Lung (tissue), 12 donors: ENCODE measurements around the gene FRZB. TPM values are rescaled to one million over a fixed set of nuclear protein-coding genes. Genes with fewer than 3 reads are reported as not detected.

ENCODE experiments used
- ATAC-seq: fragments of 200-7000 bp; cut with Tn5 transposase; one replicate; pipeline ENCODE4 v1.9.1; 2020; ENCODE audit warnings: moderate number of reproducible peaks; ENCODE audit not compliant: insufficient read depth, low FRiP score
- DNase-seq, 3 donors: peaks; one replicate each; pipeline ENCODE4 v3.0.0-alpha.2; 2013 to 2017
- H3K27ac ChIP-seq, 2 donors: one replicate each; pipeline ENCODE4 v1.5.1; 2013; ENCODE audit warnings: mild to moderate bottlenecking in 2 of 2, moderate library complexity in 2 of 2, control low read depth in 1 of 2, inconsistent platforms in 1 of 2, low read depth in 1 of 2, low read length in 1 of 2
- H3K27me3 ChIP-seq, 3 donors: one replicate each; pipeline ENCODE4 v1.5.1; 2013; ENCODE audit warnings: low read length in 2 of 3; ENCODE audit not compliant: control insufficient read depth in 3 of 3, insufficient read depth in 3 of 3
- H3K36me3 ChIP-seq, 4 donors: one replicate each; pipeline ENCODE4 v1.5.1; 2013; ENCODE audit warnings: low read length in 4 of 4, mild to moderate bottlenecking in 1 of 4, moderate library complexity in 1 of 4; ENCODE audit not compliant: control insufficient read depth in 4 of 4, insufficient read depth in 4 of 4
- H3K4me1 ChIP-seq, 5 donors: one replicate each; pipeline ENCODE4 v1.5.1; 2013; ENCODE audit warnings: low read length in 5 of 5, mild to moderate bottlenecking in 2 of 5, moderate library complexity in 1 of 5; ENCODE audit not compliant: control insufficient read depth in 5 of 5, insufficient read depth in 5 of 5
- H3K4me3 ChIP-seq: one replicate; pipeline ENCODE4 v1.5.1; 2013; ENCODE audit warnings: mild to moderate bottlenecking, control low read depth, moderate library complexity
- H3K9ac ChIP-seq, 2 donors: one replicate each; pipeline ENCODE4 v1.5.1; 2013; ENCODE audit warnings: low read length in 2 of 2, control low read depth in 1 of 2; ENCODE audit not compliant: insufficient read depth in 1 of 2
- H3K9me3 ChIP-seq, 4 donors: one replicate each; pipeline ENCODE4 v1.5.1; 2013; ENCODE audit warnings: low read length in 3 of 4, mild to moderate bottlenecking in 1 of 4, moderate library complexity in 1 of 4; ENCODE audit not compliant: control insufficient read depth in 4 of 4, insufficient read depth in 3 of 4
- WGBS, 2 donors: extraction: QIAGEN DNeasy Blood & Tissue Kit; methylation state at CpG; one replicate each; pipeline ENCODE4 v1.1.7; 2013; 5-methylcytosine and 5-hydroxymethylcytosine counted together
- polyA plus RNA-seq, 2 donors: library from polyadenylated mRNA; stranded (reverse); fragments of 200-250 nt; gene quantifications; one replicate each; pipeline ENCODE4 v1.2.1, GENCODE V29; 2013
- total RNA-seq, 2 donors: library from RNA; depleted of rRNA in 1 of 2; stranded (reverse); fragments of >200 nt in 1 of 2; gene quantifications; one replicate each; pipeline ENCODE4 v1.2.1, GENCODE V29; 2014 to 2021
- TF ChIP-seq, protein P1 (sequence below): IDR thresholded peaks from 2 replicates; pipeline ENCODE4 v1.5.1; 2012; ENCODE audit warnings: mild to moderate bottlenecking; ENCODE audit errors: control extremely low read depth, extremely low read depth
- donor health status: control.
- donor health status: control.
- donor health status: Bipolar disorder and iron deficiency.
- donor health status: healthy.
- donor health status: DM: yes; HTN: yes; CAD: no.

FRZB gene
- total and polyA plus RNA-seq, 4 donors: 0.19 to 7.4 (median 1.6) TPM

DNA sequence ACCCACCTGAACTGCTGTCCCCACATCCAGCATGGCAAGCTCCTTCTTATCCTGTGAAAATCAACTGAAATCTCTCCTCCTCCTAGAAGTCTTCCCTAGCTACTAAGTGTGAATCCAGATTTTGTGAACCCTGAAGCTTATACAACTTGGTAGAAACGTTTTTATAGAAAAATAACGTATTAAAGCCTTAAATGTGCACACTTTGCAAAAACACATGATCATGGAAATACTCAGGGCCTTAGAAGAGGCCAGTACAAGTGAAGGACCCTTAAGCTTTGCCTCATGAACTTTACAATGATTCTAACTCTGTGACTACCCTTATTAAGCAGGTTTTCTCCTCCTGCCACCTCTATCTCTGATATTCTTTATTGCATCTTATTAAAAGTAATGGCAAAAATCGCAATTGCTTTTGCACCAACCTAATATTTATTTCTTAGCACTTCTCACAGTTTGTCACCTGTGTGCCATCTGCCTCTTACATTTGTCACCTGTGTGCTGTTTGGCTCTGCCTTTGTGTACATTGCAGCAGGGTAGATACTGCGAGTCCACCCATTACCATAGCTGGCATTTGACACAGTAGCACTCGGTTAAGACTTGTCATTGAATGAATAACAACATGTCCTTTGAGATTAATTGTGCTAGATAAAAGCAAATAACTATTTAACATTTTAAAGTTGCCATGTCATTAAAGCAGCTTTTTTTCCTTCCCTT is 42.2 kb downstream of the FRZB start:
- H3K9ac ChIP-seq: no peak overlapping the region
- no peaks in the 10 kb centered on the region for H3K36me3 ChIP-seq
- H3K27ac ChIP-seq: no peak overlapping the region
- no peak overlapping the region for H3K4me3 ChIP-seq
- peaks cover 0 to 1% (median 0%) of the 10 kb centered on the region in 5 donors for H3K4me1 ChIP-seq
- no peaks in the 10 kb centered on the region for H3K27me3 ChIP-seq
- TF ChIP-seq, protein P1, sequence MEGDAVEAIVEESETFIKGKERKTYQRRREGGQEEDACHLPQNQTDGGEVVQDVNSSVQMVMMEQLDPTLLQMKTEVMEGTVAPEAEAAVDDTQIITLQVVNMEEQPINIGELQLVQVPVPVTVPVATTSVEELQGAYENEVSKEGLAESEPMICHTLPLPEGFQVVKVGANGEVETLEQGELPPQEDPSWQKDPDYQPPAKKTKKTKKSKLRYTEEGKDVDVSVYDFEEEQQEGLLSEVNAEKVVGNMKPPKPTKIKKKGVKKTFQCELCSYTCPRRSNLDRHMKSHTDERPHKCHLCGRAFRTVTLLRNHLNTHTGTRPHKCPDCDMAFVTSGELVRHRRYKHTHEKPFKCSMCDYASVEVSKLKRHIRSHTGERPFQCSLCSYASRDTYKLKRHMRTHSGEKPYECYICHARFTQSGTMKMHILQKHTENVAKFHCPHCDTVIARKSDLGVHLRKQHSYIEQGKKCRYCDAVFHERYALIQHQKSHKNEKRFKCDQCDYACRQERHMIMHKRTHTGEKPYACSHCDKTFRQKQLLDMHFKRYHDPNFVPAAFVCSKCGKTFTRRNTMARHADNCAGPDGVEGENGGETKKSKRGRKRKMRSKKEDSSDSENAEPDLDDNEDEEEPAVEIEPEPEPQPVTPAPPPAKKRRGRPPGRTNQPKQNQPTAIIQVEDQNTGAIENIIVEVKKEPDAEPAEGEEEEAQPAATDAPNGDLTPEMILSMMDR: no peak
- ATAC-seq: no peak
- no peaks in the 10 kb centered on the region for H3K9me3 ChIP-seq
- 69 to 78% methylated on average over 5 of the region's 5 CpGs for WGBS, 2 donors
- no peak for DNase-seq

GRCh38 chr2:182822733-182823132 is 43.7 kb downstream of the FRZB start:
- H3K9me3 ChIP-seq: no peaks in the 10 kb centered on the region
- H3K4me3 ChIP-seq: no peak overlapping the region
- no peaks in the 10 kb centered on the region for H3K27me3 ChIP-seq
- no peaks in the 10 kb centered on the region for H3K36me3 ChIP-seq
- TF ChIP-seq, protein P1: no peak
- peaks cover 0 to 7% (median 0%) of the 10 kb centered on the region in 5 donors for H3K4me1 ChIP-seq
- ATAC-seq: no peak
- no peak overlapping the region for H3K27ac ChIP-seq
- DNase-seq: no peak
- 89 to 94% methylated on average over 2 of the region's 2 CpGs for WGBS, 2 donors
- no peak overlapping the region for H3K9ac ChIP-seq

DNA sequence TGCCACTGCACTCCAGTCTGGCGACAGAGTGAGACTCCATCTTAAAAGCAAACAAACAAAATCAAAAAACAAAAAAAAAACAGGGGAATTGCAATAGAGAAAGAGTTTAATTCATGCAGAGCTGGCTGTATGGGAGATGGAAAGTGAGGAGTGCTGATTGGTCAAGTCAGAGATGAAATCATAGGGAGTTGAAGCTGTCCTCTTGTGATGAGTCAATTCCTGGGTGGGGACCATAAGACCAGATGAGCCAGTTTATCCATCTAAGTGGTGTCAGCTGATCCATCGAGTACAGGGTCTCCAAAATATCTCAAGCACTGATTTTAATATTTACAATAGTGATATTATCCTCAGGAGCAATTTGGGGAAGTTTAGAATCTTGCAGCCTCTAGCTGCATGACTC is 45.3 kb downstream of the FRZB start:
- DNase-seq (no peak), ATAC-seq (no peak)
- TF ChIP-seq, protein P1: no peak
- Histone ChIP-seq H3K4me3 (no peak overlapping the region), H3K9me3 (no peaks in the 10 kb centered on the region), H3K27ac (no peak overlapping the region), H3K36me3 (no peaks in the 10 kb centered on the region), H3K9ac (no peak overlapping the region), H3K4me1 (peaks cover 0 to 18% (median 2%) of the 10 kb centered on the region in 5 donors), H3K27me3 (no peaks in the 10 kb centered on the region)
- 74% methylated on average over 2 of the region's 2 CpGs for WGBS, 2 donors

DNA sequence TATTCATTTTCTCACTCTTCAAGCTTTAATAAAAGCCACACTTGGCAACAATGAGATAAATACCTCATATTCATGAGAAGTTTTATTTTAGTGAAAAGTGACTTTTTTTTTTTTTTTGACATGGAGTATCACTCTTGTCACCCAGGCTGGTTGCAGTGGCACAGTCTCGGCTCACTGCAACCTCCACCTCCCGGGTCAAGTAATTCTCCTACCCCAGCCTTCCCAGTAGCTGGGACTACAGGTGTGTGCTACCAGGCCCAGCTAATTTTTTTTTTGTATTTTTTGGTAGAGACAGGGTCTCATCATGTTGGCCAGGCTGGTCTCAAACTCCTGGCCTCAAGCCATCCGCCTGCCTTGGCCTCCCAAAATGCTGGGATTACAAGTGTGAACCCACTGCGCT is 47.0 kb downstream of the FRZB start:
- Histone ChIP-seq H3K9me3 (no peaks in the 10 kb centered on the region), H3K9ac (no peak overlapping the region), H3K27me3 (no peaks in the 10 kb centered on the region), H3K36me3 (no peaks in the 10 kb centered on the region), H3K4me1 (peaks cover 0 to 18% (median 2%) of the 10 kb centered on the region in 5 donors), H3K27ac (no peak overlapping the region), H3K4me3 (no peak overlapping the region)
- WGBS, 2 donors: 96% methylated on average over 4 of the region's 4 CpGs
- DNase-seq (no peak), ATAC-seq (no peak)
- TF ChIP-seq, protein P1: no peak
